ENCODE measurements around the gene TRIM46.
"Not testable (repeated sequence)": the region's sequence is repeated elsewhere in the genome, so short reads cannot be mapped to it uniquely, and the experiment has no call there.

TRIM46 gene

GRCh38 chr1:155207806-155208540 is 34.3 kb downstream of the TRIM46 start, which contains the start of gene THBS3:
THBS3 (minus strand) TSS chr1:155207897; CDS start chr1:155207876, 21 bp downstream.
- no peak for DNase-seq

DNA sequence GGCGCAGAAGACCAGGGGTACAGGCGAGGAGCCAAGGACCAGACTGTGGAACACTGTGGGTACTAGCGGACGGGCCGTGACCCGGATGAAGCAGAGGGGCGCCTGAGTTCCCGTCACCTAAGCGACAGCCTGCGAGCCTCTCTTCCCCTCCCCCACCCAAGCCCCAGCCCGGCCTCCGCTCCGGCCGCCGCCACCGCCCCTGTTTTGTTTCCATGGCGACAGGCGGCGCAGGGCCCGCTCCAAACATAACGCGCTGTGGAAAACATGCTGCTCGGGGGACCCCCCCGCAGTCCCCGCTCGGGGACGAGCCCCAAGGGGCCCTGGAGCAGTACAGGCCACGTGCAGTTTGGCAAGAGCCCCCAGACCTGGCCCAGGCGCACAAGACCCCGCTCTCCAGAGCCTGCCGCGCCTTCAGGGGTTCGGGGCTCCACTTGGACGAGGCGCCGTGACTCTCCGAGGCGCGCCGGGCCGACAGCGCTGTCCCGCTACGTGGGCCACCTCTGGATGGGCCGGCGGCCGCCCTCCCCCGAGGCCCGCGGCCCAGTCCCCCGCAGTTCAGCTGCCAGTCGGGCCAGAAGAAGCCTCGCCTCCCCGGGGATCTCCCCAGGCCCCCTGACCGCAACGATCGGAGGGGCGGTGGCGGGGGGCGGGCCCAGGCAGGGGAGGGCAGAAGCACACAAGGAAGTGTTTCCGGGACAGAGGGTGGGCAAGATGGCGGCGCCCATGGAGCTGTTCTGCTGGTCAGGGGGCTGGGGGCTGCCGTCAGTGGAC is 35.1 kb downstream of the TRIM46 start, which contains the start of gene MTX1:
Gene MTX1 (plus strand): TSS at position 155 of the 771 bp plus-strand sequence. CDS start 110 bp downstream, at position 265.
- peak; percentile 95 to 96 for DNase-seq

DNA sequence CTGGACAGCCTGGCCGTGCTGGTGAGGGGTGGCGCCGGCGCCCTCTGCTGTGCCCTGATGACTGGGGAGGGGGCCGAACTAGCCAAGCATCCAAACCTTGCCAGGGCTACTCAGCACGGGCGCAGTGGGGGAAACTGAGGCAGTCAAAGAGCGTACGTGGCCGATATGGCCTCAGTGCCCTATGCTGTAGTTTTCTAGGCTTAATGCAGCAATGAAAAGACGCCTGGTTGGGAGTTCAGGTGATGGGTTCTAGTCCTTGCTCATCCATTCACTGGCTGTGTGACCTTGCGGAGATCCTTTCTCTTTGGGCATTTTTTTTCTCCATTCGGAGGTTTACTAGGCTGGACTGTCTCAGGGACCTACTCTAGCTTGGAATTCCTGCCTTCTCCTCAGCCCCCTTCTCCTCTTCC is 35.7 kb downstream of the TRIM46 start:
- DNase-seq: no peak

DNA sequence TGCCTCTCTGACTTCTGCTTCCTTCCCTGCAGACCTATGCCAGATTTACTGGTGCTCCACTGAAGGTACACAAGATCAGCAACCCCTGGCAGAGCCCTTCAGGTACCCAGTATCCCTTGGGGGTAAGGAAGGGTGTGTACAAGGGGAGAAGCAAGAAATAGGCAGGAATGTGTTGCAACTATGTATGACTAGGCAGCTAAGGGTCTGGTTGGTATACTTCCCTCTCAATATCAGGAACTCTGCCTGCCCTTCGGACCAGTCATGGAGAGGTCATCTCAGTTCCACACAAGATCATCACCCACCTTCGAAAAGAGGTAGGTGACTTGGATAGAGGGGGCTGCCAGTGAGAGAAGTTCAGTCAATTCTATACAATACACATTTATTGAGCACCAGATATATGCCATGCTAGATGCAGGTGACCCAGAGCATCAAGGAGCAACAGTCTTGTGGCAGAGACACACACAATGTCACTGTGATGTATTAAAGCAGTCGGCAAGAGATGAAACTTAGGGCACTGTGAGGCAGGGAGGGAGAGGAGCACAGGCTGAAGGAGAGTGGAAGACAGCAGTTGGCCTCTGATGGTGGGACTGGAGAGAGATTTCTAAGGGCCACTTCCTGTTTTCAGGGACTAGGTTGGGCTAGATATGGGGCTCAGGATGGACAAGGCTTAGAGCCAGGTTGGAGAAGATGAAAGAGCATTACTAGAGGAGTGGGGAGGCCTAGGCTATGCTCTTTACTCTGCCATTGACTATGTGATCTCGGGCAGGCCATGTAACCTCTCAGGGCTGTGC is 36.9 kb downstream of the TRIM46 start:
- peak in 1 of 2 donors; percentile 42 for DNase-seq

DNA sequence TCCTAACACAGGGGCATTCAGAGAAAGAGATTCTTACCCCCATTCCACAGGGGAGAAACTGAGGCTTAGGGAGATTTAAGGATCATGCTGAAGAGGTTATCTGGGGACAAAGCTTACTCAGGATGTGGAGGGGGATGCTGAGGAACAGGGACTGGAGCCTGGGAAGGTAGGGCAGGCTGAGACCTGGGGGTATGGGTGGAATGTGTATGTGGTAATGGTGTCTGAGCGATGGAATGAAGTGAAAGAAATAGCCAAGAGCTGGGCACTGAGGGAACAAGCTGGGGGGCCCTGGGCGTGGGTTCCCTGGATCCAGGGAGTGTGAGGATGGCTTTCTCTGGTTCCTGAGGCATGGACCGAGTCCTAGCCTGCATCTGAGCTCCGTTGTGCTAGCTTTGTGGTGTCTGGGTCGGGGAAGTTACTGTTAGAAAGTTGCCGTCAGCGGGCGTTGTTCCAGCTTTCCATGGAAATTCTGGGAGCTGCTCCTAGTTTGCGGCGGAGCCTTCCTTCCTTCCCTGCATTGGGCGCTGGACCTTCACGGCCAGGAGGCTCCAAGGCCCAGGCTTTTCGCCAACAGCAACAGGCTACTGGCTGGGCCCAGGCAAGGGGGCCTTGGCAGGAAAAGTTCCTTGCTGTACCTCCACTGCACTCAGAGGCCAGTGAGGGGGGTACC is 37.9 kb downstream of the TRIM46 start:
- DNase-seq: not testable (repeated sequence)

- not testable (repeated sequence) for DNase-seq
These were observed 38.4 kb downstream of the TRIM46 start for GRCh38 chr1:155212051-155212440.

GRCh38 chr1:155214702-155215101 is 41.1 kb downstream of the TRIM46 start:
- DNase-seq: peak in 1 of 2 donors; percentile 49

DNA sequence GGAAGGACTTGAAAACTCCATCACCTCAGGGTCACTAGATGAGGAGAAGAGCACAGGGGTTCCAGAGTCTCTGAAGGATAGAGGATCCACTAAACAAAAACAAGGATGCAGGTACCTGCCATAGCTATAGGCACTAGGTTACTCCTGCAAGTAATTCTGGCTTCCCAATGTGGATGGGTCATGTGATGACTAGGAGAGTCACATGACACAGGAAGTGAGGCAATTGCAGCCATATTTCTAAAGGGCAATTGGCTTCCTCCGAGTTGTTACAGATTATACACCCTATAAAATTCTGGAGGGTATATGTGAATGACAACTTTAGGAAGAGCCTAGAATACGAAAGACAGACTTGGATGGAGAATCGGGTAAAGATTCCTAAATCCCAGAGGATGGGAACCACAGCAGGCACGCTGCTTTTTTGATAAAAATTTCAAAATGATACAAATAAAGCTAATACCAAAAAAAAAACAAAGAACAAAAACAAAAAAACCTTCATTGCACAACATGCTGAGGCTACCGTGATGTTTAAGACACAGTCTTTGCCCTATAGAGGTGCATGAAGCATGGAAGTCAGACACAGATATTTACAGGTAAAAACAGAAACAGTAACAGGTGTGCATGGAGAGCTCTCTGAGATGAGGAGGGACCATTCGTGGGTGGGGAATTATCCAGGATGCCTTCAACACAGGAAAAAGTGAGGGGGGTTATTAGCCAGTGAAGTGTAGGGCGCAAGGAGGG is 45.4 kb downstream of the TRIM46 start:
- peak; percentile 35 to 43 for DNase-seq

GRCh38 chr1:155219592-155220031 is 46.0 kb downstream of the TRIM46 start:
- DNase-seq: peak; percentile 41 to 53

GRCh38 chr1:155220211-155220965 is 46.7 kb downstream of the TRIM46 start:
- DNase-seq: not testable (repeated sequence)

GRCh38 chr1:155223047-155223446 is 49.4 kb downstream of the TRIM46 start:
- DNase-seq: peak in 1 of 2 donors; percentile 19

GRCh38 chr1:155225404-155225759 is 51.7 kb downstream of the TRIM46 start:
- not testable (repeated sequence) for DNase-seq

- peak; percentile 88 to 89 for DNase-seq
These were observed 52.7 kb downstream of the TRIM46 start for GRCh38 chr1:155226188-155226909.

DNA sequence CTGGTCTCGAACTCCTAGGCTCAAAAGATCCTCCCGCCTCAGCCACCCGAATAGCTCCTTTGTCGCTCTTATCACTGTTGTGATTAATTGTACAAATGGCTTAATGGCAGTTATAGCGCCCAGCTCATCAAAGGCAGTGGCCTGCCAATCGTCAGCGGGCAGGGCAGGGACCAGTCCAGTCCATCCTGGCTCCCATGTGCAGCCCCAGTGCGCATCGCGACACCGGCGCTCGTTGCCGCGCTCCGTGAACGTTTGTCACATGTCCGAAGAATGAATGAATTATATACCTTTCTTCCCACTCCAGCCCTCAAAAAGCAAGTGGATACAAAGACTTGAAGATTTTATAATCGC is 53.2 kb downstream of the TRIM46 start:
- no peak for DNase-seq

DNA sequence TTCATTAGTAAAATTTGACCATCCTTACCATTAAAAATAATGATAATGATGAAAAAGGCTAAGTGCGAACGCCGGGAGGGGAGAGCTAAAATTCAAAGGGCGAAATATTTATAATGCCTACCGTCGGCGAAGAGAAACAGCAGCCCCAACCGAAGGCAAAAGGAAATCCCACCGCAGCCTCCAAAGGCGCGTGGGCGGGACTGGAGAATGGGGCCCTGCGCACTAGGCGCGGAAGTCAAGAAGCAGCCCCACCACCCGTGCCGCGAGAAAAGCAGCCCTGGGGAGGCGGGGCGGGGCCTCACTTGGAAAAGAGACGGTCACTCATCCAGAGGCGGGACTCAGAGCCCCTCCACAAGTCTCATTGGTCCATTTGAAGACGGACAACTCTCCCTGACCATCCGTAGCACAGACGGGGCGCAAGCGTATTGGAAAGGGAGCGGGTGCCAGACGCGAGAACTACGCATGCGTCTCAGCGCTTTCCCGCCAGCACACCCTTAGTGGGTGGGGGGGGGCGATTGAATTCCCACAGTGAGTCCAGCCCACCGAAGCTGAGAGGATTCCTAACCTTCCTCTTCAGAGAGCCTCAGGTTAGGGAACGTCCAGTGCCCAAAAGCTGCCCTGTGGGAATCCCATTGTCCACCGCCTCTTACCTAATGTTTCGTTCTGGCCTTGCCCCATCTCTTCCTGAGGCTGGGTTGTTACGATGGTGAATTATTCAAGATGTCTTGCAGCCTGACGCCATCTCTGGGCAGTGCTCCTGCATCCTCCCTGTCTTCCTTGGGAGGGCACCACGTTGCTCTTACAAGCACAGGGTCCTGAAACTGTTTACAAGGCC is 53.8 kb downstream of the TRIM46 start:
- peak; percentile 99 to 100 for DNase-seq

- no peak for DNase-seq
These were observed 54.4 kb downstream of the TRIM46 start for GRCh38 chr1:155228096-155228427.

DNA sequence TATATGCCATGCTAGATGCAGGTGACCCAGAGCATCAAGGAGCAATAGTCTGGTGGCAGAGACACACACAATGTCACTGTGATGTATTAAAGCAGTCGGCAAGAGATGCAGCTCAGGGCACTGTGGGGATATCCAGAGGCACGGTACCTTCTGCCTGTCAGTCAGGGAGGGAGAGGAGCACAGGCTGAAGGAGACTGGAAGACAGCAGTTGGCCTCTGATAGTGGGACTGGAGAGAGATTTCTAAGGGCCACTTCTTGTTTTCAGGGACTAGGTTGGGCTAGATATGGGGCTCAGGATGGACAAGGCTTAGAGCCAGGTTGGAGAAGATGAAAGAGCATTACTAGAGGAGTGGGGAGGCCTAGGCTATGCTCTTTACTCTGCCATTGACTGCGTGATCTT is 57.7 kb downstream of the TRIM46 start:
- not testable (repeated sequence) for DNase-seq

DNA sequence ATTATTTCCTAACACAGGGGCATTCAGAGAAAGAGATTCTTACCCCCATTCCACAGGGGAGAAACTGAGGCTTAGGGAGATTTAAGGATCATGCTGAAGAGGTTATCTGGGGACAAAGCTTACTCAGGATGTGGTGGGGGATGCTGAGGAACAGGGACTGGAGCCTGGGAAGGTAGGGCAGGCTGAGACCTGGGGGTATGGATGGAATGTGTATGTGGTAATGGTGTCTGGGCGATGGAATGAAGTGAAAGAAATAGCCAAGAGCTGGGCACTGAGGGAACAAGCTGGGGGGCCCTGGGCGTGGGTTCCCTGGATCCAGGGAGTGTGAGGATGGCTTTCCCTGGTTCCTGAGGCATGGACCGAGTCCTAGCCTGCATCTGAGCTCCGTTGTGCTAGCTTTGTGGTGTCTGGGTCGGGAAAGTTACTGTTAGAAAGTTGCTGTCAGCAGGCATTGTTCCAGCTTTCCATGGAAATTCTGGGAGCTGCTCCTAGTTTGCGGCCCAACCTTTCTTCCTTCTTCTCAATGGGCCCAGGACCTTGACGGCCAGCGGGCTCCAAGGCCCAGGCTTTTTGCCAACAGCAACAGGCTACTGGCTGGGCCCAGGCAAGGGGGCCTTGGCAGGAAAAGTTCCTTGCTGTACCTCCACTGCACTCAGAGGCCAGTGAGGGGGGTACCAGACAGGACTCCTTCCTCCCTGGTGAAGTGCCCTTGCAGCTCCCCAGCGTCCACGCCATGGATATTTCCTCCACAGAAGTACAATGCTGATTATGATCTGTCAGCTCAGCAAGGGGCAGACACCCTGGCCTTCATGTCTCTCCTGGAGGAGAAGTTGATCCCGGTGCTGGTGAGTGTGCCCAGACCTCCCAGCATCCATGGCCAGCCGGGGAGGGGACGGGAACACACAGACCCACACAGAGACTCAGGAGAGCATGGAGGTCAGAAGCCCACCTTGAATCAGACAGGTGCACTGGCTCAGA is 58.6 kb downstream of the TRIM46 start:
- DNase-seq: not testable (repeated sequence)

Measured in CD4-positive, alpha-beta T cell treated with Interleukin-4 for 1 hour (primary cell).